Activated CD4-positive, alpha-beta T cell treated with anti-CD3 and anti-CD28 coated beads, Interleukin-2, amount 10 ng/mL, durations not matched to agents 24 days and 14 days (primary cell): Measurements from ENCODE around the gene COG7. TPM values are rescaled to one million over a fixed set of nuclear protein-coding genes. Genes with fewer than 3 reads are reported as not detected.
A peak's percentile ranks its signal among the peaks of the same experiment; 100 is the strongest.

Experiments used
- DNase-seq: peaks from one replicate; pipeline ENCODE4 v3.0.0; 2022
- H3K27ac Mint-ChIP-seq: one replicate; pipeline ENCODE4 v1.8.0; 2022; ENCODE audit warnings: mild to moderate bottlenecking, mixed read lengths
- H3K27me3 Mint-ChIP-seq: one replicate; pipeline ENCODE4 v1.8.0; 2022; ENCODE audit warnings: mixed read lengths
- H3K36me3 Mint-ChIP-seq: one replicate; pipeline ENCODE4 v1.8.0; 2022; ENCODE audit warnings: low read depth, mild to moderate bottlenecking, mixed read lengths
- H3K4me1 Mint-ChIP-seq: one replicate; pipeline ENCODE4 v1.8.0; 2021; ENCODE audit warnings: mixed read lengths
- H3K4me3 Mint-ChIP-seq: one replicate; pipeline ENCODE4 v1.8.0; 2022; ENCODE audit warnings: mild to moderate bottlenecking, moderate library complexity, mixed read lengths
- H3K9me3 Mint-ChIP-seq: one replicate; pipeline ENCODE4 v1.8.0; 2021; ENCODE audit warnings: mixed read lengths
- intact Hi-C: fragments of 100-400 bp; cut with micrococcal nuclease; formaldehyde crosslinking; loops from one replicate; pipeline ENCODE4 v1.15.1; 2023
- total RNA-seq: library from RNA; stranded (reverse); gene quantifications from 2 replicates; pipeline ENCODE4 v1.2.3, GENCODE V29; 2022

COG7 gene
- 21.6 and 25.6 TPM in 2 replicates for total RNA-seq

DNA sequence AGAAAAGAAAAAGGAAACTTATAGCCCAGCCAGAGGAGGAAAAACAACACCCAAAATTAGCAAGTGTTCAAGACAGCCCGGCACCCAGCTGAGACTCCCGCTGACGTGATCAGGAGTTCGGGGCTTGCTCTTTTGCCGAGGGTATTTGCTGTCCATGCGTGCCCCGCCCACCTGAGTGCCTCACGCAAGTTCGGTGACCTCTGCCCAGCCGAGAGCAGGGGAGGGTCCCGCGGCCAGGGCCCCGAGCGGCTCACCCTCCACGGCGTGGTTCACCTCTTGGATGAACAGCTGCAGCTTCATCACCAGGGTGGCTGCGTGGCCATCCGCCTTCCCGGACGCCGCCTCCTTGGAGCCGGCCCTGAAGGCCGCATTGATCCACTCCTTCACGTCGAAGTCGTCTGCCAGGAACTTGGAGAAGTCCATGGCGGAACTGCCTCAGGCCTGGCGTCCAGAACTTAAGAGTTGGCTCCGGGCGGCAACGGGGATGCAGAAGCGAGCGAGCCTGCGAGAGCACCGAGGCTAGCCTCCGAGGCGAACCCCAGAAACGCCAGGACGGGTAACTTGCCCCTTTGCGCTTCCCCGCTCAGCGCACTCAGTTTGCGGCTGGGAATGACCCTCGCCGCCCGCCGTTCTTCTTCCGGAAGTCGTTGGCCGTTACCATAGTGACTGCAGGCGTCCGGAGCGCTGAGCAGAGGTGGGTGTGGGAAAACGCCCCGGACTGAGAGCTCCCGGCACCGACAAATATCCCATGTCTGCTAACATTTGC, at the start of gene COG7:
COG7 (minus strand) TSS at position 618 of the 766 bp plus-strand sequence; CDS start at position 423, 195 bp downstream.
- intact Hi-C loops: loop anchor here (1.0 to 5.0 kb wide), 3 partner anchors 57 to 145 kb away; partner anchors contain the start of genes EARS2, NDUFAB1 and UBFD1
- Mint-ChIP-seq H3K27ac (peak within 1 kb of the TSS; percentile 95), H3K4me1 (peaks cover 16% of the 10 kb centered on the region), H3K4me3 (peak within 1 kb of the TSS; percentile 98), H3K36me3 (no peaks in the 10 kb centered on the region), H3K27me3 (no peaks in the 10 kb centered on the region), H3K9me3 (no peaks in the 10 kb centered on the region)
- peak; percentile 96 for DNase-seq

DNA sequence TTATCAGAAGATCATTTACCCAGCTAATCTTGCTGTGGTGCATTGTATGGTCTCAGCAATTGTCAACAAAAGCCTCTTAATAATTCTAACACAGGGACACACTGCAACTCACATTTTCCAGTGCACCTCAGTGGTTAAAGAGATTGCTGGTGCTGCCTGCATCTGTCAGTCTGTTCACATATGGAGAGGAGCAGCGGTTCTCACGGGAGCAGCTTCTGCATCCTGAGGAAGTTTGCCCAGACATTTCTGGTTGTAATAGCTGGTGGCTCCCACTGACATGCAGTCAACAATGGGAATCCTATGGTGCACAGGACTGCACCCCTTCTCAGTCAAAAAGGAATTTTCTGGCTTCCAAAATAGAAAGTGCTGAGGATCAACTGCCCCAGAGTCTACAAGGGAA, 49.5 kb upstream of the COG7 start:
- Mint-ChIP-seq H3K9me3 (no peaks in the 10 kb centered on the region), H3K27me3 (no peaks in the 10 kb centered on the region), H3K4me3 (no peak overlapping the region), H3K27ac (no peak overlapping the region), H3K4me1 (peaks cover 39% of the 10 kb centered on the region), H3K36me3 (peaks cover 7% of the 10 kb centered on the region)
- intact Hi-C loops: no loop called here
- no peak for DNase-seq

DNA sequence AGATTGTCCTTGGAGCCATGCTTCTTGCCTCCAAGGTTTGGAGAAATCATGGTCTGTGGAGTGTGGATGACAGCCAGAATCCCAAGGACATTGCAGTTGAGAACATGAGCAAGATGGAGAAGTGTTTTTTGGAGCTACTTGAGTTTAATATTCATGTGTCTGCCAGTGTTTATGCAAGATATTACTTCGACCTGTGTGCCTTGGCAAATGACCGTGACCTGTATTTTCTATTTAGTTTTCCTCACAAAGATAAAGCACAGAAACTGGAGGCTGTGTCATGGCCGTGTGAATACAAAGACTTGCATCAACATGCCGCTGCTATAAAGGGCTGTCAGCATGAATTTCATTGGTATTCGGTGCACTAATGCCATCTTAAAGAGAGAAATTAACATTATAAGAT, 48.3 kb upstream of the COG7 start:
- no peaks in the 10 kb centered on the region for H3K9me3 Mint-ChIP-seq
- peaks cover 38% of the 10 kb centered on the region for H3K4me1 Mint-ChIP-seq
- H3K4me3 Mint-ChIP-seq: no peak overlapping the region
- DNase-seq: no peak
- no peaks in the 10 kb centered on the region for H3K27me3 Mint-ChIP-seq
- H3K36me3 Mint-ChIP-seq: peaks cover 11% of the 10 kb centered on the region
- intact Hi-C loops: no loop called here
- no peak overlapping the region for H3K27ac Mint-ChIP-seq

DNA sequence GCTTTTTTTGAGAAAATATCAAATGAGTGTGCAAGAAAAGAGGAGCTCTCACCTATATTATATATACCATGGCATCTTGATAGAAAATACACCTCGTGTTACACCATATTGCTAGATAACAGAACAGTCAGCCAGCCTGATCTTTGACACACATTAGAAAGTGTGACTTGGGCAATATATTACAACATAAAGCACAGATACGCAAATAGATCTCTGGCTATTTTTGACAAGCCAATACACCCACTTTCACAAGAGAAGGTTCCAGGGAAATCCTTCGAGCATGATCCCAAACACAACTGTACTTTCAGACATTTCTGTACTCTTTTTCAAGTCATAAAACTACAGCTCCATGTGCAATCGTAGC, 47.9 kb upstream of the COG7 start:
- peaks cover 12% of the 10 kb centered on the region for H3K36me3 Mint-ChIP-seq
- no peak overlapping the region for H3K4me3 Mint-ChIP-seq
- H3K27ac Mint-ChIP-seq: no peak overlapping the region
- intact Hi-C loops: no loop called here
- H3K27me3 Mint-ChIP-seq: no peaks in the 10 kb centered on the region
- H3K9me3 Mint-ChIP-seq: no peaks in the 10 kb centered on the region
- peaks cover 34% of the 10 kb centered on the region for H3K4me1 Mint-ChIP-seq
- DNase-seq: no peak

DNA sequence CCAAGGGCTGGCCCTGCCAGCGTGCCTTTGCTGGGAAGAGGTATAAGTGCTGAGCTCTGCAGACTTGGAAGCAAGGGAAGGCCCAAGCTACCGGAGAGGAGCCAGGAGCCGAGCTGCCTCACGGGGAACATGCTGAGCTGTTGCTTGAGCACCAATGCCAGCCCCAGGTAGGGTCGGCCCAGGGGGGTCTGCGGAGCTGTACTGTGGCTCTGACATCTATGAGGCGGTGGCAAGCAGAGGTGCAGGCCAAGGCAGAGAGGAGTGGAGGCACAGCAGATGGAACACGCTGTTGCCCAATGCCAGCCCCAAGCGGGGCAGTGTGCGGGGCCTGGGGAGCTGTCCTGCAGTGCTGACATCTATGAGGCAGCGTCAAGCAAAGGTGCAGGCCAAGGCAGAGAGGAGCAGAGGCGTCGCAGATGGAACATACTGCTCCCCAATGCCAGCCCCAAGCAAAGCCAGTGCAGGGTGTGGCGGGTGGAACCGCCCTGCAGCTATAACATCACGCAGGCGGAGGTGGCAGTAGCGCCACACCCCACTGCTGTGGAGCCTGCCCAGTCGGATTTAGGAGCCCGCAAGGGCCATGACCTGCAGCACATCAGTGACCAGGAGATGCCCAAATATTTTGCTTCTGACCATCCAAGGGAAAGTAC, 47.3 kb upstream of the COG7 start:
- H3K36me3 Mint-ChIP-seq: peaks cover 16% of the 10 kb centered on the region
- H3K27me3 Mint-ChIP-seq: no peaks in the 10 kb centered on the region
- no peak for DNase-seq
- H3K9me3 Mint-ChIP-seq: no peaks in the 10 kb centered on the region
- H3K27ac Mint-ChIP-seq: no peak overlapping the region
- intact Hi-C loops: no loop called here
- no peak overlapping the region for H3K4me3 Mint-ChIP-seq
- H3K4me1 Mint-ChIP-seq: peaks cover 32% of the 10 kb centered on the region

DNA sequence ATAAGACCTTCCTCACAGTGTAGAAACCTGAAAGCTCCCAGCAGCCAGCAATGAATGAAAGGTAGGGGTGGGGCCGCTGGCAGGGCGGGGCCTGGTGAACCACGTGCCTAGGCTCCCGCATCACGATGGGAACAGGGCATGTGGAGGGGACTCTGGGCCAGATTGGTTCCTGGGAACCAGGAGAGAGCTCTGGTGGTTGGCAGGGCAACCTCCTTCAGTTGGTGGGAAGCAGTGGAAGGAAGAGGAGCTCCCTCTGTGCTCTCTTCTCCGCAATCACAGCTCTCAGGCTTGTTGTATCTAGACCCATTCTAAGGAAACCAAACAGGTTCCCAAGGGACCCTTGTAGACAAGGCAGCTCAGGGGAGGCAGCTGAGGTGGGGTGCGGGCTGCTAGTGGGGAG, 46.8 kb upstream of the COG7 start:
- Mint-ChIP-seq H3K36me3 (peaks cover 18% of the 10 kb centered on the region), H3K27me3 (no peaks in the 10 kb centered on the region), H3K9me3 (no peaks in the 10 kb centered on the region), H3K27ac (no peak overlapping the region), H3K4me3 (no peak overlapping the region), H3K4me1 (peaks cover 30% of the 10 kb centered on the region)
- intact Hi-C loops: no loop called here
- no peak for DNase-seq

DNA sequence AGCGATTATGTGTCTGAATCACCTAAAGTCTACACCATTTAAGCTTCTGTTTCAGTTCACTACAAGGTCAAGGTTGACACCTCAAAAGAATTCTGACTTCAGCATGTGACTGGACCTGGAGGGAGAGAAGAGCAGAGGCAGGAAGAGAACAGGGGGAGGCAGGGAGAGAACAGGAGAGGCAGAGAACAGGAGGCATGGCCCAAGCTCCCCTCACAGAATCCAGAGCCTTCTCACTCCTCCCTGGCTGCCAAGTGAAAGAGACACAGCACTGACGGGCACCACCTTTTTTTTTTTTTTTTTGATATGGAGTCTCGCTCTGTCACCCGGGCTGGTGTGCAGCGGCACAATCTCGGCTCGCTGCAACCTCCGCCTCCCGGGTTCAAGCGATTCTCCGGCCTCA, 45.9 kb upstream of the COG7 start:
- intact Hi-C loops: no loop called here
- Mint-ChIP-seq H3K4me1 (peaks cover 24% of the 10 kb centered on the region), H3K9me3 (no peaks in the 10 kb centered on the region), H3K27ac (no peak overlapping the region), H3K4me3 (no peak overlapping the region), H3K27me3 (no peaks in the 10 kb centered on the region), H3K36me3 (peaks cover 23% of the 10 kb centered on the region)
- no peak for DNase-seq

DNA sequence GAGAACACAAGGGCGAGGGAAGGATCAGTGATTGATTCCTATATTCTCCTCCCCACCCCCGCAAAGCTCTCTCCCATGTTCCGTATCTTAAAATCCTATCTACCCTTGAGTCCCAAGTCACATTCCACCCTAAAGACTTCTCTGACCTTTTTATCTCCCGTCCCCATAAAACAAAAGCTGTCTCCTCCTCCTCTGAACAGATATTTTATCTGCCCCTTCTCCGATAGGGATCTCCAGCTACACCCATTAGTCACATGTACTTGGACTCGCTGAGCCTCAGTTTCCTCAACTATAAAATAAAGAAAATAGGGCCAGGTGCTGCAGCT, 44.5 kb upstream of the COG7 start:
- intact Hi-C loops: no loop called here
- DNase-seq: no peak
- Mint-ChIP-seq H3K4me1 (peaks cover 21% of the 10 kb centered on the region), H3K36me3 (peaks cover 27% of the 10 kb centered on the region), H3K9me3 (no peaks in the 10 kb centered on the region), H3K4me3 (no peak overlapping the region), H3K27ac (no peak overlapping the region), H3K27me3 (no peaks in the 10 kb centered on the region)

DNA sequence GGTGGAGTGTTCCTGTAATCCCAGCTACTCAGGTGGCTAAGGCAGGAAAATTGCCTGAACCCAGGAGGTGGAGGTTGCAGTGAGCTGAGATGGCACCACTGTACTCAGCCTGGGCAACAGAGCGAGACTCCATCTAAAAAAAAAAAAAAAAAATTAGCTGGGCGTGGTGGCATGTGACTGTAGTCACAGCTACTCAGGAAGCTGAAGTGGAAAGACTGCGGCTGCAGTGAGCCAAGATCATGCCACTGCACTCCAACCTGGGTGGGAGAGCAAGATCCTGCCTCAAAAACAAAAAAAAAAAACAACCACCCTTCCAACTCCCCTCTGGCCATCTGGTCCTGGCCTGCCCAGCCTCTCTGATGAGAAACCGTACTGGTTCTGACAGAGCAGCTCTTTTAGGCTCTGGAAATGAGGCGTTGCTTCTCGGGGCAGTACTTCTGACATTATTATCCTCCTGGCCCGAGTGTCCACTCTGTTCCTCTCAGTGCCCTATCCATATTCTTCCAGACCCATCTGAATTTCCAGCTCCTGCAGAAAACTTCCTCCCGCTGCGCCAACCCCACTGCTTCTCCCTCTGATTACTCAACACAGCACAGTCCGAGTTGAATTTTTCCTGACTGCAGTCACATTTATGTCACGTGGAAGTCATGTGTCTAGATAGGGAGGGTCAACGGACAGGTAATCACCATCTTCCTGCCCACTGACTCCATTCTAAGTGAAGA, 44.0 kb upstream of the COG7 start:
- DNase-seq: no peak
- Mint-ChIP-seq H3K27ac (peak overlapping the region; percentile 0), H3K36me3 (peaks cover 32% of the 10 kb centered on the region), H3K4me1 (peaks cover 18% of the 10 kb centered on the region), H3K4me3 (no peak overlapping the region), H3K27me3 (no peaks in the 10 kb centered on the region), H3K9me3 (no peaks in the 10 kb centered on the region)
- intact Hi-C loops: no loop called here

DNA sequence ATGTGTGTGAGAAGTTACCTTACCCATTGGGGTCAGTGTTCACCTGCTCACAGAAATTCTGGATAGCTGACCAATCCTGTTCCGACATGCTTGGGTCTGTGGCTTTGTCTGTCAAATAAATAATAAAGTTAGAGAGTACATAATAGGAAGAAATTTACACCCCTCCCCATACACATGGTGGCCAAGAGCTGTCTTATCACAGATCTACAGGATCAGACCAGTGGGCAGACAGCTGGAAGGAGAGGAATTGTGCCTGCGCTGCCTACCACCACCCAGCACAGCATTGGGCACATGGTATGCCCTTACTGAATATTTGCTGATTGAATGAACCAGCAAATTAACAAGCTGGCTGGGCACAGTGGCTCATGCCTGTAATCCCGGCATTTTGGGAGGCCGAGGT, 42.7 kb upstream of the COG7 start:
- Mint-ChIP-seq H3K36me3 (peaks cover 41% of the 10 kb centered on the region), H3K9me3 (no peaks in the 10 kb centered on the region), H3K27me3 (no peaks in the 10 kb centered on the region), H3K4me3 (no peak overlapping the region), H3K4me1 (peaks cover 15% of the 10 kb centered on the region), H3K27ac (no peak overlapping the region)
- DNase-seq: no peak
- intact Hi-C loops: no loop called here

DNA sequence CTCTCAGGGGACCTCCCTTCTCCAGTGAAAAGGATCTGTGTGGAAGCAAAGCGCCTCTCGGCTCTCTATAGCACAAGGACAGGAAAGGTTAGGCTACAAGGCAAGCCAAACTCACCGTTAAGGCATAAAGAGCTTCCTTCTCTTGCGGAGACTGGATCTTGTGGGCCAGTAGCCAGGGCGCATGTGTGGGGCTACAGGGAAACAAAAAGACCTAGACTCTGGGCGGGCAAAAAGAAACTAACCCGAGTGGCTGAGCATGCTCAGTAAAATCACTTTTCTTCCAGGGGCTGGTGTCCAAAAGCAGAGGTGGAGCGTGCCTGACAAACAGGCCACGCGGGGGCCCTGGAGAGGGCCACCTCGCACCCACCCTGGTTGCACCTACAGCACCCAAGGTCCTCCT, 41.2 kb upstream of the COG7 start:
- no peak overlapping the region for H3K27ac Mint-ChIP-seq
- H3K4me3 Mint-ChIP-seq: no peak overlapping the region
- H3K27me3 Mint-ChIP-seq: no peaks in the 10 kb centered on the region
- H3K9me3 Mint-ChIP-seq: no peaks in the 10 kb centered on the region
- H3K36me3 Mint-ChIP-seq: peaks cover 52% of the 10 kb centered on the region
- intact Hi-C loops: no loop called here
- H3K4me1 Mint-ChIP-seq: peaks cover 12% of the 10 kb centered on the region
- no peak for DNase-seq

DNA sequence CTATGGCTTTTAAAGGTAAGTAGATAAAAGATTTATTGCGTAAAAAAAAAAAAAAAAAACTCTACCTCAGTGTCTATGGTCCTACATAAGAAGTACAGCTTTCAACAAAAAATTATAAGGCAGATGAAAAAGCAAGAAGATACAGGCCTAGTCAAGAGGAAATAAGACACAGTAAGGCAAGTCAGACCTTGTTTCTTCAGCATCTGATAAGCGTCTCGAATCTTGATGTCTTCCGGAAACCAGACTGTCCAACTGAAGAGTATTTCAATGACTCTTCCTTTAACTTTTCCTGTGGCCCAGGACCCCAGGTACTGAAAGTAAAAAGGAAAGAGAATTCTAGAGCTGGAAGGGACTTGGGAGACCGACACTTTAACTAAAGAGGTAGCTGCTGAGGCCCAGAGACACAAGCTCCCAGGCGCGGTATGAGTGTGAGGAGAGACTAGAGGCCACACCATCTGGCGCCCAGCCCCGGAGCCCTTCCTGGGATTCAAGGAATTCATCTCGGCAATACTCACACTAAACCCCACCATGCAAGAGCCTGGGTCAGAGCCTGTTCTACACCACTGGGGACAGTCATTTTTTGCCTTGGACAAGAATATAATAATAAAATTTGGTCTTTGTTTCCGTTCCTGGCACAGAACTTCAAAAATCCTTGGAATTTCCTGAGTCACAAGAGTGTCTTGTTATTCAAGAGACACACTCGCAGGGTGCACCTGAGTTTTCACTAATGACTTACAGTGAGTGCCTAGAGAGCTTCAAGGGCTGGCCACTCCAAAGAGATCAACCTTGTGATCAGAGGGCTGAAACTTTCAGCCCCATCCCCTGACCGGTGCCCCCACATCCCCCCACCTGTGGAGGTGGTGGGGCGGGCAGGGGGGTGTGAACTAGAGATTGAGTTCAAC, 38.8 kb upstream of the COG7 start:
- peak overlapping the region; percentile 48 for H3K27ac Mint-ChIP-seq
- H3K36me3 Mint-ChIP-seq: peaks cover 63% of the 10 kb centered on the region
- H3K27me3 Mint-ChIP-seq: no peaks in the 10 kb centered on the region
- no peak overlapping the region for H3K4me3 Mint-ChIP-seq
- intact Hi-C loops: no loop called here
- no peaks in the 10 kb centered on the region for H3K9me3 Mint-ChIP-seq
- H3K4me1 Mint-ChIP-seq: peaks cover 2% of the 10 kb centered on the region
- DNase-seq: no peak

DNA sequence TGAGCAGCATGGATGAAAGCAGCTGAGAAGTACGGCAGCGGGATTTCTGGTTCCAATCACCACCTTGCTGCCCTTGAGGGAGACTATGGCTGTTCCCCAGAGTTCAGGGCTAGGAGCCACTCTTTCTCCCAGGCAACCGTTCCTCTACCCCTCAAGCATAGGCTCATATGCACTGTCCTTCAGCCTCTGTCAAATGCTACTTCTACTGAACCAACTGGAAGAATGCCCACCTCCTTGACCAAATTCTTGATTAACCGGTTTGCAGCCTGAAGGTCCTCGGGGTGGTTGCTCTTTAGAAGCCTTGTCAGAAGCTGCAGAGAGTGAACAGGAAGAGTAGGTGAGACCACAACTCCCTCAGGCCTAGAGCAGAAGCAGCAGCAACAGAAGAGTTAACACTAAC, 33.5 kb upstream of the COG7 start:
- H3K4me3 Mint-ChIP-seq: no peak overlapping the region
- intact Hi-C loops: no loop called here
- no peaks in the 10 kb centered on the region for H3K4me1 Mint-ChIP-seq
- no peak overlapping the region for H3K27ac Mint-ChIP-seq
- no peak for DNase-seq
- peaks cover 70% of the 10 kb centered on the region for H3K36me3 Mint-ChIP-seq
- H3K27me3 Mint-ChIP-seq: no peaks in the 10 kb centered on the region
- H3K9me3 Mint-ChIP-seq: no peaks in the 10 kb centered on the region
